HepG2 (cell line): Measurements from ENCODE around the gene FERMT2. TPM values are rescaled to one million over a fixed set of nuclear protein-coding genes. Genes with fewer than 3 reads are reported as not detected.

ENCODE experiments used
- CBFB ChIP-seq: sonication (generic); formaldehyde crosslinking; IDR thresholded peaks from 2 replicates; pipeline ENCODE4 v1.4.0; 2020; ENCODE audit warnings: missing genetic modification reagents
- CHD4 ChIP-seq: fragments of 200-600 bp; sonication (generic); IDR thresholded peaks from 2 replicates; pipeline ENCODE4 v1.7.0; 2017; ENCODE audit warnings: mild to moderate bottlenecking, low read length, borderline replicate concordance
- EEA1 ChIP-seq: sonication (generic); formaldehyde crosslinking; IDR thresholded peaks from 2 replicates; pipeline ENCODE4 v1.5.1; 2020; ENCODE audit warnings: mild to moderate bottlenecking, missing genetic modification reagents, borderline replicate concordance
- GLI4 ChIP-seq: sonication (generic); formaldehyde crosslinking; IDR thresholded peaks from 2 replicates; pipeline ENCODE4 v1.5.1; 2020; ENCODE audit warnings: missing genetic modification reagents, mild to moderate bottlenecking, moderate library complexity, borderline replicate concordance
- GPN1 ChIP-seq: sonication (generic); formaldehyde crosslinking; IDR thresholded peaks from 2 replicates; pipeline ENCODE4 v1.5.1; 2020; ENCODE audit warnings: missing genetic modification reagents, borderline replicate concordance
- MED13 ChIP-seq: sonication (generic); formaldehyde crosslinking; IDR thresholded peaks from 2 replicates; pipeline ENCODE4 v1.5.0; 2020; ENCODE audit warnings: missing genetic modification reagents
- MED8 ChIP-seq: sonication (generic); formaldehyde crosslinking; IDR thresholded peaks from 2 replicates; pipeline ENCODE4 v1.8.1; 2023; ENCODE audit warnings: mild to moderate bottlenecking, missing genetic modification reagents; ENCODE audit not compliant: insufficient replicate concordance
- NFE2 ChIP-seq: sonication (generic); formaldehyde crosslinking; IDR thresholded peaks from 2 replicates; pipeline ENCODE4 v1.4.0; 2020; ENCODE audit warnings: missing genetic modification reagents
- NFIB ChIP-seq: sonication (generic); formaldehyde crosslinking; IDR thresholded peaks from 2 replicates; pipeline ENCODE4 v1.9.0; 2021; ENCODE audit warnings: missing genetic modification reagents, mild to moderate bottlenecking, borderline replicate concordance
- NFKBIZ ChIP-seq: IDR thresholded peaks from 2 replicates; pipeline ENCODE4 v1.6.1; 2018; ENCODE audit warnings: missing genetic modification reagents, missing compliant biosample characterization
- PATZ1 ChIP-seq: sonication (generic); formaldehyde crosslinking; IDR thresholded peaks from 2 replicates; pipeline ENCODE4 v1.4.0; 2020; ENCODE audit warnings: missing genetic modification reagents
- SP2 ChIP-seq: sonication (generic); formaldehyde crosslinking; IDR thresholded peaks from 2 replicates; pipeline ENCODE4 v1.5.1; 2020; ENCODE audit warnings: mild to moderate bottlenecking, missing genetic modification reagents
- ZFP36L2 ChIP-seq: sonication (generic); formaldehyde crosslinking; IDR thresholded peaks from 2 replicates; pipeline ENCODE4 v1.4.0; 2020; ENCODE audit warnings: missing genetic modification reagents
- ZFX ChIP-seq: sonication (generic); formaldehyde crosslinking; IDR thresholded peaks from 2 replicates; pipeline ENCODE4 v1.4.0; 2020; ENCODE audit warnings: mild to moderate bottlenecking, low read depth, missing genetic modification reagents, moderate library complexity
- ZNF124 ChIP-seq: sonication (generic); formaldehyde crosslinking; IDR thresholded peaks from 2 replicates; pipeline ENCODE4 v1.4.0; 2020; ENCODE audit warnings: missing genetic modification reagents
- ZNF225 ChIP-seq: sonication (generic); formaldehyde crosslinking; IDR thresholded peaks from 2 replicates; pipeline ENCODE4 v1.4.0; 2020; ENCODE audit warnings: mild to moderate bottlenecking, missing genetic modification reagents
- ZNF280B ChIP-seq: sonication (generic); formaldehyde crosslinking; IDR thresholded peaks from 2 replicates; pipeline ENCODE4 v1.5.0; 2020; ENCODE audit warnings: missing genetic modification reagents, mild to moderate bottlenecking, borderline replicate concordance
- ZNF556 ChIP-seq: sonication (generic); formaldehyde crosslinking; IDR thresholded peaks from 2 replicates; pipeline ENCODE4 v1.4.0; 2020; ENCODE audit warnings: mild to moderate bottlenecking, missing genetic modification reagents, borderline replicate concordance
- ZNF558 ChIP-seq: sonication (generic); formaldehyde crosslinking; IDR thresholded peaks from 2 replicates; pipeline ENCODE4 v1.9.0; 2022; ENCODE audit warnings: mild to moderate bottlenecking, missing genetic modification reagents, borderline replicate concordance
- ZNF746 ChIP-seq: sonication (generic); formaldehyde crosslinking; IDR thresholded peaks from 2 replicates; pipeline ENCODE4 v1.8.0; 2022; ENCODE audit warnings: mild to moderate bottlenecking, missing genetic modification reagents
- ZNF749 ChIP-seq: sonication (generic); formaldehyde crosslinking; IDR thresholded peaks from 2 replicates; pipeline ENCODE4 v1.8.0; 2022; ENCODE audit warnings: mild to moderate bottlenecking, missing genetic modification reagents, moderate library complexity, borderline replicate concordance
- ZNF841 ChIP-seq: sonication (generic); formaldehyde crosslinking; IDR thresholded peaks from 2 replicates; pipeline ENCODE4 v1.8.1; 2023; ENCODE audit warnings: missing genetic modification reagents, borderline replicate concordance
- ZNF850 ChIP-seq: sonication (generic); formaldehyde crosslinking; conservative IDR thresholded peaks from 2 replicates; pipeline ENCODE4 v1.9.0; 2021; ENCODE audit warnings: mild to moderate bottlenecking, missing genetic modification reagents
- ZUFSP ChIP-seq: sonication (generic); formaldehyde crosslinking; IDR thresholded peaks from 2 replicates; pipeline ENCODE4 v1.9.0; 2021; ENCODE audit warnings: missing genetic modification reagents, mild to moderate bottlenecking, borderline replicate concordance
- polyA plus RNA-seq, 8 experiments: library from polyadenylated mRNA; depleted of rRNA in 3 of 8; stranded (reverse) in 7 of 8; unstranded in 1 of 8; fragments of >200 nt; fragmentation: Illumina TruSeq in 4 of 8; extraction: Trizol in 4 of 8; gene quantifications; 2 replicates each; pipeline versions ENCODE4 v1.2.1 to v1.2.3, GENCODE V29; 2011 to 2016; ENCODE audit warnings: low read depth in 4 of 8, missing spikeins in 1 of 8, mixed read lengths in 1 of 8; ENCODE audit not compliant: insufficient read depth in 1 of 8
- total RNA-seq, 5 experiments: library from RNA; depleted of rRNA; stranded (reverse); fragments of >200 nt; fragmentation: Illumina TruSeq; extraction: Trizol; gene quantifications; 2 replicates each; pipeline ENCODE4 v1.2.3, GENCODE V29; 2016; ENCODE audit warnings: low read depth in 1 of 5
- TF ChIP-seq, protein P1 (sequence below): sonication (generic); formaldehyde crosslinking; IDR thresholded peaks from 2 replicates; pipeline ENCODE4 v1.5.1; 2020; ENCODE audit warnings: missing genetic modification reagents, mild to moderate bottlenecking, borderline replicate concordance

The FERMT2 gene
- total and polyA plus RNA-seq, 2 of the 13 experiments (the other 11 are each of a cell fraction or from before 2014, with no cell fraction given), result 36.2 to 60.4 TPM

DNA sequence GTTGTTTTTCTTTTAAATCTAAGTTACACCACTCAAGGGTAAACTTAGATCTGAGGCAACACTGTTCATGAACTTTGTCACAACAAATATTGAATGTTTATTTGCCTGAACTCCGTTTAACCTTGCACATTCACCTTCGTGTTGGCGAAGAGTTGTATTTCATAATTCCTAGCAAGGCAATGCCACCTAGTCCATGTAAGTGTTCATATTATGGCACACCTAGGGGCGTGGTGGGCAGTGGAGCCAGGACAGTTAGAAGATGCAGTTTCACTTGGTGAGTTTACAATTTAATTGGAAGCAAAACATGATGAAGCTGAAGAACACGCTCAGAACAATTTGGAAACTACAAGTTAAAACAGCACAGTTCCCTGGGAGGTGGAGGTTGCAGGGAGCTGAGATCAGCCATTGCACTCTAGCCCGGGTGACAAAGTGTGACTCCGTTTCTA lies 129.0 kb downstream of the FERMT2 start (continued):
- TF ChIP-seq ZNF280B (CRISPR knock-in tag), result no peak
- TF ChIP-seq ZUFSP (CRISPR knock-in tag), result no peak
- no peak for TF ChIP-seq CHD4
- TF ChIP-seq ZNF124 (CRISPR knock-in tag), result peak; percentile 86
- TF ChIP-seq NFE2, result no peak
- TF ChIP-seq MED13 (CRISPR knock-in tag), result no peak
- no peak for TF ChIP-seq ZNF841 (CRISPR knock-in tag)
- TF ChIP-seq NFIB (CRISPR knock-in tag), result no peak
- no peak for TF ChIP-seq GPN1 (CRISPR knock-in tag)
- TF ChIP-seq PATZ1 (CRISPR knock-in tag), result peak; percentile 61
- no peak for TF ChIP-seq ZFX
- peak; percentile 68; the same call in 1 of the 2 replicates for TF ChIP-seq CBFB (CRISPR knock-in tag)
- TF ChIP-seq GLI4, result no peak
- TF ChIP-seq ZNF850 (CRISPR knock-in tag), result no peak
- TF ChIP-seq, protein P1, sequence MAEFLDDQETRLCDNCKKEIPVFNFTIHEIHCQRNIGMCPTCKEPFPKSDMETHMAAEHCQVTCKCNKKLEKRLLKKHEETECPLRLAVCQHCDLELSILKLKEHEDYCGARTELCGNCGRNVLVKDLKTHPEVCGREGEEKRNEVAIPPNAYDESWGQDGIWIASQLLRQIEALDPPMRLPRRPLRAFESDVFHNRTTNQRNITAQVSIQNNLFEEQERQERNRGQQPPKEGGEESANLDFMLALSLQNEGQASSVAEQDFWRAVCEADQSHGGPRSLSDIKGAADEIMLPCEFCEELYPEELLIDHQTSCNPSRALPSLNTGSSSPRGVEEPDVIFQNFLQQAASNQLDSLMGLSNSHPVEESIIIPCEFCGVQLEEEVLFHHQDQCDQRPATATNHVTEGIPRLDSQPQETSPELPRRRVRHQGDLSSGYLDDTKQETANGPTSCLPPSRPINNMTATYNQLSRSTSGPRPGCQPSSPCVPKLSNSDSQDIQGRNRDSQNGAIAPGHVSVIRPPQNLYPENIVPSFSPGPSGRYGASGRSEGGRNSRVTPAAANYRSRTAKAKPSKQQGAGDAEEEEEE (CRISPR knock-in tag), result no peak
- TF ChIP-seq ZNF556 (CRISPR knock-in tag), result peak; percentile 85; the same call in 1 of the 2 replicates
- peak; percentile 46 for TF ChIP-seq MED8 (CRISPR knock-in tag)
- no peak; the same call in 1 of the 2 replicates for TF ChIP-seq ZNF749
- TF ChIP-seq EEA1, result no peak
- no peak for TF ChIP-seq ZFP36L2 (CRISPR knock-in tag)
- TF ChIP-seq NFKBIZ (CRISPR knock-in tag), result peak; percentile 81
- no peak for TF ChIP-seq ZNF558 (CRISPR knock-in tag)
- TF ChIP-seq ZNF225 (CRISPR knock-in tag), result no peak
- TF ChIP-seq SP2 (CRISPR knock-in tag), result no peak
- no peak for TF ChIP-seq ZNF746 (CRISPR knock-in tag)
